Posterior vena cava (tissue), 2 donors: ENCODE results near the gene RBMXL3. TPM values are rescaled to one million over a fixed set of nuclear protein-coding genes. Genes with fewer than 3 reads are reported as not detected.
"Not testable (repeated sequence)": the region's sequence is repeated elsewhere in the genome, so short reads cannot be mapped to it uniquely, and the experiment has no call there.

ENCODE experiments used
- DNase-seq: peaks from one replicate; pipeline ENCODE4 v3.0.0-alpha.2; 2020; ENCODE audit warnings: low spot score
- intact Hi-C, 2 donors: fragments of 100-400 bp; cut with DNase I; formaldehyde crosslinking; loops; one replicate each; pipeline versions ENCODE4 v1.14.1 to v1.14.2; 2022 to 2023
- long read RNA-seq, 2 donors: library from polyadenylated mRNA; unstranded; transcript quantifications; one replicate each; pipeline ENCODE4 v2.0.0, GENCODE V29; 2020 to 2021
- total RNA-seq, 2 donors: library from RNA; stranded (reverse); fragmentation: NEBNext Ultra II Directional; extraction: Animal tissue kit (Norgen Biotek cat#: 25700); gene quantifications; one replicate each; pipeline ENCODE4 v1.2.1, GENCODE V29; 2021
- donor health status: DM: yes; HTN: yes; CAD: no.
- donor health status: DM: yes; HTN: yes; CAD: no.

The RBMXL3 gene
- total RNA-seq = not detected
- long read RNA-seq, donor 1 = 0 reads
- long read RNA-seq, donor 2 = 0 reads

DNA sequence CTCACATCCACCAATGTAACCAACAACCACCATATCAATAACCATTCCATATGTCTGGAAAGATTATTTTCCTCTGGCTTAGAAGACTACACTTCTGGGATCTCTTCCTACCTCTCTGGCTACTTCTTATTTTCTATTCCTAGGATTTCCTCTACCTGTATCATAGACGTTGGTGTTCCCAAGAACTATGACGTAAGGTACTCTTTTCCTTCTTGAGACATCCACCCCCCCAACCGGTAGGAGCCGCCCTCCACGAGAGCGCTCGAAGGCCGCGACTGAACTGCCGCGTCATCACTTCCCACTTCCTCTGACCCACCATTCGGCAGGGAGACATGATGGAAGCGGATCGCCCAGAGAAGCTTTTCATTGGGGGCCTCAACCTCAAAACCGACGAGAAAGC, at the start of gene RBMXL3:
Gene RBMXL3, plus strand, starts transcription at position 301 of the 400 bp plus-strand sequence. Its CDS starts 32 bp downstream, at position 333.
- DNase-seq = no peak
- intact Hi-C loops = no loop called here

DNA sequence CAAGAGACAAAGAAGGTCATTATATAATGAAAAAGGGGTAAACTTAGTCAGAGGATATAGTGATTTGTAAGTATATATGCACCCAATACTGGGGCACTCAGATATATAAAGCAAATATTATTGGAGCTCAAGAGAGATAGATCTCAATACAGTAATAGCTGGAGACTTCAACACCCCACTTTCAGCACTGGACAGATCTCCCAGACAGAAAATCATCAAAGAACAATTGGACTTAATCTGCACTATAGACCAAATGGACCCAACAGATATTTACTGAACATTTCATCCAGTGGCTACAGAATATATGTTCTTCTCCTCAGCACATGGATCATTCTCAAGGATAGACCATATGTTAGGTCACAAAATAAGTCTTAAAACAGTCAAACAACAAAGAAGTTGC, 47.2 kb upstream of the RBMXL3 start:
- intact Hi-C loops = no loop called here
- DNase-seq = no peak

GRCh38 chrX:115147220-115147619, 42.0 kb upstream of the RBMXL3 start:
- DNase-seq = no peak
- intact Hi-C loops = no loop called here

DNA sequence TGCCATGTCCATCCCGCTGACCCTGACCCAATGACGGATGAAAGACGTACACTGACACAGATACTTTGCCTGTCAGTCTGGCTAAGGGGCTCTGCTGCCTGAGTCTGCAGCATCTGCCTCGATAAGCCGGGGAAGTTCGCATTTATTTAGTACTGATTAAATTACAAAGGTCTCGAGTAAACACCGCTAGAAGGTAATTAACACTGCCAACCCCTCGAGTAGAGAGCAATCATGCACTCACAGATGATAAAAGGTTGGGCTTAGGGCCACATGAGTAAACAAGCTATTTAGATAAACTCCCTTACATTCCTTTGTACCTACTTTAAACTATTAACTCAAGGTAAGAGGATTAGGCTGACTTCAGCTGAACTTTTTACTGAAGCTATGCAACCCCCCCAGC, 16.0 kb upstream of the RBMXL3 start:
- DNase-seq = no peak
- intact Hi-C loops = no loop called here

GRCh38 chrX:115174548-115174947, 14.7 kb upstream of the RBMXL3 start:
- intact Hi-C loops = no loop called here
- DNase-seq = no peak

DNA sequence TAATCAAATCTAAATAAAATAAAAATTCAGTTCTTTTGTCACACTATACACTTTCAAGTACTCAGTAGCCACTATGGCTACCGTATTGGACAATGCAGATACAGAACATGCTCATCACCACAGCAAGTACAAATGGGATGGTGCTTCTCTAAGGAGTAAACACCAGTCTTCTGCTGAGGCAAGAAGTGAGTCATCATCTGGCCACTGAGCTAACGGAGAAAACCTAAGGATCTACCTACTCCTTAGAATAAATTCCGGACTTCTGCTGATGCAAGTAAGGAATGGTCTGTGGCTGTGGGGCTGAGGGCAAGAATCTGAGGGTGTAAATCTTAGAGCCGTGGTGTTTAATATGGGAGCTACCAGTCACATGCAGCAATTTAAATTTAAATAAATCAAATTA, 11.3 kb upstream of the RBMXL3 start:
- intact Hi-C loops = no loop called here
- DNase-seq = no peak

DNA sequence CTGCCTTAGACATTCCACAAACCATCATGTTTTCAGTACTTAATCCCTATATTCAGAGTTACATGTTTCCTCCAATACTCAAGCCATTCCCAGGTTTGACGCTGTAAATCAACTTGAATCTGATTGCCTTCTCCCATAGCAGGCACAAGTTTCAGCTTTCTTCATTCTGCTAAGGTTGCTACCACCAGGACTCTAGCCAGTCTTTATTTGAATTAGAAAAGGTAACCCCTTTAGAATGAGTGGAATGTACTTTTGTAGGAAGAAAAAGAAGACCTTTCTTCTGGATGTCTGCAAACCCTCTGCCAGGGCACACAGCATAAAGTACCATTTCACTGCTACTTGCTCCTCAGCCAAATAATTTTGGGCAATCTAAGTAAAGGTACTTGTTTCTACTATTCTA, 10.7 kb upstream of the RBMXL3 start:
- DNase-seq = no peak
- intact Hi-C loops = no loop called here

DNA sequence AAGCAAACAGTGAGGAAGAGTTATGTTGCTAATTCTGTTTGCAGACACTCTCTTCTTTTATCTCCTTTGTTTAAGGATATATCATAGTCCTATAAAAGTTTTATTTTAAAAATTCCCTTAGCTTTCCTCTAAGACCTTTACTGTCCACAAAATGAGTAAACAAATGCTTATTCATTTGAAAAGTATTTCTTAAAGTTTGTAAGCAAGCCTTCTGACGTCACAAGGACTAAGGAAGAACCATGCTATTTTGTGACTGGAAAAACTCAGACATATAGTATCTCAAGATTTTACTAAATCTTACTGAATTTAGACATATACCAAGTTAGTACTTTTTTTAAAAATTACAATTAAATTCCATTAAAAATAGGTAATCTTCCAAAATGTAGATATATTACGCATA, 5.2 kb upstream of the RBMXL3 start:
- DNase-seq = no peak
- intact Hi-C loops = no loop called here

GRCh38 chrX:115189646-115190635, 731 bp downstream of the RBMXL3 start:
- intact Hi-C loops = no loop called here
- peak; percentile 74 for DNase-seq

DNA sequence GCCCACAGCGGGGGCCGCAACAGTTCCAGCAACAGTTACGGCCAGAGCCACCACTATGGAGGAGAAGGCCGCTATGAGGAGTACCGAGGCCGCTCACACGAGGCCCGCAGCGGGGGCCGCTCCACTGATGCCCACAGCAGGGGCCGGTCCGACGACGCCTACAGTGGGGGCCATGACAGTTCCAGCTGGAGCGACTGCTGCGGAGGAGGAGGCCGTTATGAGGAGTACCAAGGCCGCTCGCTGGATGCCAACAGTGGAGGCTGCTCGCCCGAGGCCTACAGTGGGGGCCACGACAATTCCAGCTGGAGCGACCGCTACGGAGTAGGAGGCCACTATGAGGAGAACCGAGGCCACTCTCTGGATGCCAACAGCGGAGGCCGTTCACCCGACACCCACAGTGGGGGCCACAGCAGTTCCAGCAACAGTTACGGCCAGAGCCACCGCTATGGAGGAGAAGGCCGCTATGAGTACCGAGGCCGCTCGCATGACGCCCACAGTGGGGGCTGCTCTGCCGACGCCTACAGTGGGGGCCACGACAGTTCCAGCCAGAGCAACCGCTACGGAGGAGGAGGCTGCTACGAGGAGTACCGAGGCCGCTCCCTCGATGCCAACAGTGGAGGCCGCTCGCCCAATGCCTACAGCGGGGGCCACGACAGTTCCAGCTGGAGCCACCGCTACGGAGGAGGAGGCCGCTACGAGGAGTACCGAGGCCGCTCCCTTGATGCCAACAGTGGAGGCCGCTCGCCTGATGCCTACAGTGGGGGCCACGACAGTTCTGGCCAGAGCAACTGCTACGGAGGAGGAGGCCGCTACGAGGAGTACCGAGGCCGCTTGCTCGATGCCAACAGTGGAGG, 1.7 kb downstream of the RBMXL3 start:
- intact Hi-C loops = no loop called here
- peak; percentile 74 for DNase-seq

DNA sequence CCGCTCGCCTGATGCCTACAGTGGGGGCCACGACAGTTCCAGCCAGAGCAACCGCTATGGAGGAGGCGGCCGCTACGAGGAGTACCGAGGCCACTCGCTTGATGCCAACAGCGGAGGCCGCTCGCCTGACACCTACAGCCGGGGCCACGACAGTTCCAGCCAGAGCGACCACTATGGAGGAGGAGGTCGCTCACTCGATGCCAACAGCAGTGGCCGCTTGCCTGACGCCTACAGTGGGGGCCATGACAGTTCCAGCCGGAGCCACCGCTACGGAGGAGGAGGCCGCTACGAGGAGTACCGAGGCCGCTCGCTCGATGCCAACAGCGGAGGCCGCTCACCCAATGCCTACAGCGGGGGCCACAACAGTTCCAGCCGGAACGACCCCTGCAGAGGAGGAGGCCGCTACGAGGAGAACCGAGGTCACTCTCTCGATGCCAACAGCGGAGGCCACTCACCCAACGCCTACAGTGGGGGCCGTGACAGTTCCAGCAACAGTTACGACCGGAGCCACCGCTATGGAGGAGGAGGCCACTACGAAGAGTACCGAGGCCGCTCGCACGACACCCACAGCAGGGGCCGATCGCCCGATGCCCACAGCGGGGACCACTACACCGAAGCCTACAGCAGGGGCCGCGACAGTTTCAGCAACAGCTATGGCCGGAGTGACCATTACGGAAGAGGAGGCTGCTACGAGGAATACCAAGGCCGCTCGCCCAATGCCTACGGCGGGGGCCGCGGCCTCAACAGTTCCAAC, 2.5 kb downstream of the RBMXL3 start:
- no peak for DNase-seq
- intact Hi-C loops = no loop called here

DNA sequence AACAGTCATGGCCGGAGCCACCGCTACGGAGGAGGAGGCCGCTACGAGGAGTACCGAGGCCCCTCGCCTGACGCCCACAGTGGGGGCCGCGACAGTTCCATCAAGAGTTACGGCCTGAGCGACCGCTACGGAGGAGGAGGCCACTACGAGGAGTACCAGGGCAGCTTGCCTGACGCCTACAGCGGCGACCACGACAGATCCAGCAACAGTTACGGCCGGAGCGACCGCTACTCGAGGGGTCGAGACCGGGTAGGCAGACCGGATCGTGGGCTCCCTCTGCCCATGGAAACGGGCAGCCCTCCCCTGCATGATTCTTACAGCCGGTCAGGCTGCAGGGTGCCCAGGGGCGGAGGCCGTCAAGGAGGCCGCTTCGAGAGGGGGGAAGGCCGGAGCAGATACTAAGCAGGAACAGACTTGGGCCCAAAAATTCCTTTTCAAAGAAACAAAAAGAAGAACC, 3.1 kb downstream of the RBMXL3 start:
- intact Hi-C loops = no loop called here
- DNase-seq = peak; percentile 72

- intact Hi-C loops = no loop called here
- DNase-seq = no peak
Observed at GRCh38 chrX:115204040-115204439, 14.8 kb downstream of the RBMXL3 start.

GRCh38 chrX:115209547-115209946, 20.3 kb downstream of the RBMXL3 start:
- intact Hi-C loops, DNase-seq: not testable (repeated sequence)

DNA sequence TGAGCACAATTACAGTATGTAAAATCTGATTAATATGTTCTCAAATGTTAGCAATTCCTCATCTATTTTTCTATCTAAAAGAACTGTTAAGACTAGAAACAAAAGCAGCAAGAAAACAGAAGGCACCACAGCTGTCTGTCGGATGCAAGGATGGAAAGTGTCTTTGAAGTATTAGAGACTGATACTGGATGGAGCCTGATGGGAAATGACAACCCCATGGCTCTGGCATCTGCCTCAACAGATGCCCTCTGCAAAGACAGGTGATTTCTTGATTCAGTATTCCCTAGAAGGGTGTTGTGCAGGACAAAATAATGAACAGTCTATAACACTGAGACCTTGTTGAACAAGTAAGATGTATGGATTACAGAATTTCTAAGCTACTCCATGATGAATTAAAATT, 24.9 kb downstream of the RBMXL3 start:
- DNase-seq = no peak
- intact Hi-C loops = no loop called here

GRCh38 chrX:115214605-115215004, 25.4 kb downstream of the RBMXL3 start:
- intact Hi-C loops = no loop called here
- DNase-seq = no peak

DNA sequence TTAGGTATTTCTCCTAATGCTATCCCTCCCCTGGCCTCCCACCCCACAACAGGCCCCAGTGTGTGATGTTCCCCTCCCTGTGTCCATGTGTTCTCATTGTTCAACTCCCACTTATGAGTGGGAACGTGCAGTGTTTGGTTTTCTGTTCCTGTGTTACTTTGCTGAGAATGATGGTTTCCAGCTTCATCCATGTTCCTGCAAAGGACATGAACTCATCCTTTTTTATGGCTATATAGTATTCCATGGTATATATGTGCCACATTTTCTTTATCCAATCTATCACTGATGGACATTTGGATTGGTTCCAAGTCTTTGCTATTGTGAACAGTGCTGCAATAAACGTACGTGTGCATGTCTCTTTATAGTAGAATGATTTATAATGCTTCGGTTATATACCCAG, 28.1 kb downstream of the RBMXL3 start:
- intact Hi-C loops, DNase-seq: not testable (repeated sequence)

- DNase-seq = no peak
- intact Hi-C loops = no loop called here
Observed at GRCh38 chrX:115226929-115227328, 37.7 kb downstream of the RBMXL3 start.

DNA sequence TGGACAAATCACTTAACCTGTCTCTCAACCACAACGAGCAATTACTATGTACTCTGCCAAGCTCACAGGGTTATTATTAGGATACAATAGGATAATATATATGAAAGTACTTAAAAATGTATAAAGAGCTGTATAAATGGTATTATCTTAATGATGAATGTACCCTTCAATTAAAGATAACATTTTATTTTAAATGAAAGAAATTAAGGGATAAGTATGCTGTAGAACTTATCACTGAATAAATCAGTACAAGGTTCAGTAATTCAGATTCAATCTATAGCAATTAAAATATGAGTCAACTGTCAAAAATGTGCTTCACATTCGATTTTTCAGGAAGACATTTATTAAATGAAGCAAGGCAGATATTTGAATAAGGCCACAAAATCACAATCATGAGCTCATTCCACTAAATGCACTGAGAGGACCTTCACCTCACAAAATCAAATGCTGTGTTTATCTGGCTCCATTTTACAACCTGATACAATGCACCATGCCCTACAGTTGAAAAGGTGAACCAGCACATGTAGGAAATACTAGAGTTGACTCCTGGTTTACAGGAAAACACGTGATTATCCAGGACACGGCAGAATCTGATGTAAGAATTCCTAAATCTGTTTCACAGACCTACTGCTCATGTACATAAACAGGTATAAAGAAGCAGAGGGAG, 40.3 kb downstream of the RBMXL3 start:
- intact Hi-C loops = no loop called here
- no peak for DNase-seq
